GM23248 (cell line): ENCODE results near the gene PSMC3.

ENCODE experiments used
- EZH2 ChIP-seq: fragments of 200-600 bp; sonication (generic); IDR thresholded peaks from 2 replicates; pipeline ENCODE4 v1.6.1; 2018; ENCODE audit warnings: antibody characterized with exemption, mild to moderate bottlenecking; ENCODE audit not compliant: insufficient read depth, poor library complexity, severe bottlenecking
- EZH2phosphoT487 ChIP-seq: fragments of 200-600 bp; sonication (generic); IDR thresholded peaks from 2 replicates; pipeline ENCODE4 v1.6.1; 2018; ENCODE audit warnings: antibody characterized with exemption, moderate library complexity, mild to moderate bottlenecking, low read depth; ENCODE audit not compliant: insufficient read depth

DNA sequence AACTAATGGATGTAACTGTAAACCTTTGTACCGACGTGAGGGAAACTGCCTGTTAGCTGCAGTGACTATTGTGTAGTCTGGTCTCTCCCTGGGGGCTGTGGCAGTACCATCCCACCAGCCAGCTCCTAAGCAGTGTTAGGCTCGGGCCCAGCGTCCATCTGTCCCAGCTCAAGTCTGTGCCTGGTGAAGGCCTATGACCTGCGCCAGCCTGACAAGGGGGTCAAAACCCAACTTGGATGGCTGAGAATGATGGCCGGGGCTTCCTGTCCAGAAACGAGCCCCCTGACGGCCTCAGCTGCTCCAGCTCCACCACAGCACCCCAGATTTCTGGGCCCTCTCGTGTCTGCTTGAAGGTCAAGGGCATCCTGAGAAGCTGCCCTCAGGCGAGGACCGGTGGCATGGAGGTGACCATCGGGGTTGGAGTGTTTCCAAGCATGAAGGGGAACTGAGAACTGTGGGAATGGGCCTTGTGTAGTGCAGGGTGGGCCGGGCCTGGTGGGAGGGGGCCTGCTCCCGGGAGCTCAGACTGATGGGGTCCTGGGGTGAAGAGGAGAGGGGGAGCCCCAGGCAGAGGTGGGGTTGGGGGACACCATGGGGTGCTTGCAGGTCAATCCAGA is 33.6 kb downstream of the PSMC3 start:
- TF ChIP-seq EZH2: no peak
- no peak for TF ChIP-seq EZH2phosphoT487
